Epidermal melanocyte (primary cell): Measurements from ENCODE around the gene MEF2D.
A peak's percentile ranks its signal among the peaks of the same experiment; 100 is the strongest.

Experiments
- DNase-seq: peaks from one replicate; pipeline ENCODE4 v3.0.0; 2011; ENCODE audit warnings: low spot score; ENCODE audit not compliant: insufficient read length

The MEF2D gene

GRCh38 chr1:156500793-156501506, 375 bp upstream of the MEF2D start:
- DNase-seq: peak; percentile 90

- DNase-seq: no peak
These were observed 583 bp downstream of the MEF2D start for GRCh38 chr1:156499842-156500542.

DNA sequence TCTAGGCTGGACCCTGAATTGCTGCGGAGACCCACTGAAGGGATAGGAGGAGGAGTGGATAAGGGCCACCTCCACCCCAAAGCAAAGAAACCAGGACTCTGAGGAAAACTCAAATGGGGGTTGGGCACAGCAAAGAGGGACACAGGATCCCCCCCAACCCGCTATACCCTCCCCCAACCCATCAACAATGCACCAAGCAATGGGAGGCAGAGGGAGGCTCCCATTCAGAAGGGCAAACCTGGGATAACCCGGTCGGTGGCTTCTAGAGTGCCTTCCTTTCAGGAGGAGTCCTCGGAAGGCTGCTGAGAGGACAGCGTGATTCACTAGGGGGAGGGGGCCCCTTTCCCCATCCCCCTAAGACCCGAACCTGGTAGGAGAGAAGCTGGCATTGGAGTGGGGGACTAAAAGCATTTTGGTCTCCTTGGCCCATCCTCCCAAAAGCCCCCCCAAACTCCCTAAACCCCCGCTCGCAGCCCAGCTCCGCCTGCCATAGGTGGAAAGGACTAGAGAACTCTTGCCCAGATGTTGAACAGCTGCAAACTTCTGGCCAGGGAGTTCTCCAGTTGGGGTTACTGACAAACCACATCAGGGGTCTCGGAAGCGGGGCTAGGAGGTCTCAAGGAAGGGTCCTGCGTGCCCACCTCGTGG, 1.3 kb downstream of the MEF2D start:
- no peak for DNase-seq

GRCh38 chr1:156498432-156499193, 2.0 kb downstream of the MEF2D start:
- DNase-seq: no peak

DNA sequence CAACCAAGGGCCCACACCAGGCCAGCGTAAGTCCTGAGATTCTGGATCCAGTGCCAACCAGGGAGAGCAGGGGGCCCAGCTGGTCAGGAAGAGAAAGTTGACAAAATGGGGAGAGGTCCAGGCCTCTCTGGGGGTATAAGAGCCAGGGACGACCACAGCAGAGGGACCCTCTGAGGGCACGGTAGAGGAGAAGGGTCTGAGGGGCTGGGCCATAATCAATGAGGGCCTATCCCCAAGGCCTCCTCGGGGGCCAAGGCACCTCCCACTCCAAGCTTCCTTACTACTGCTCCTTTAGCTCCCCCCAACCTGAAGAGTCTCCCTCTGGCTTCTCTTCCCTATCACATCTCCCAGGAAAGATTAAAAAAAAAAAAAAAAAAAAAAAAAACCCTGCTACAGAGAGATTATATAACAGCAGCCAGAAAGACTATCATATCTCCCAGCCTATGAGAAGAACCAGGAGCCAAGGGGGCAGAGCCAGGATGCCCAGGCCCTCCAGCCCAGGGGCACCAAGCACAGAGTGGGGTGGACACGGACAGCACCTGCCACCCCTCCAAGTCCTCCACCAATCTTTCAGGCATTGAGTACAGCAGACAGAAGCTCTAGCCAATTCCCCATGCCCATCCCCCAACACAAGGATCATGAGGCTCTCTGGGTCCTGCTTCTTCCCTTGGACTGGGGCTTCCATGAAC, 2.7 kb downstream of the MEF2D start:
- DNase-seq: no peak

DNA sequence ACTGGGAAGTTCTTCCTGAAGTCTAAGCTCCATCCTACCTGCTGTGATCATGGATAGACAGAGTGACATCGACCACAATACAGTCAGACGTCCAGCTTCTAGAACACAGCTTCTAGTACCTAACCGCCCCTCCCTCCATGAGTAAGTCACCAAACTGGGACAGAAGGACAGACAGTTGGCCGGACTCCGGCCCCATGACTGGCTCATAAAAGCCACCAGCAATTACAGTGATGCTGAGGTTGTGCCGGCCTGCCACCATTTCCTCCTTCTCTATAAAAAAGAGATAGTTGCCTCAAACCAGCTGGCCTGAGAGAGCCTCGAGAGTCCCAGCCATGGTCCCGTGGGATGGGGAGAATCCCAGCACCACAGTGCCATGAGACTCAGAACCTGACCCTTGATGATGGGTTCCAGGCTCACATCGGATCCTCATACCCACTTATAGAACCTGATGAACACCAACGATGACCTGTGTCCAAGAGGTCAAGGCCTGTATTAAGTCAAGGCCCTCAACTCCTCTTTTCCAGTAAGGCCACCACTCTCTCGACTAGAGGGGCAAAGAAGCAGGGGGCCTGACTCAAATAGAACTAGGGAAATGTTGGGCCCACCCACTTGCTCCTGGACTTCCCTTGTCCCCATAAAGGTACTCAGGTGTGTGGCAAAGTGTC, 3.4 kb downstream of the MEF2D start:
- no peak for DNase-seq

DNA sequence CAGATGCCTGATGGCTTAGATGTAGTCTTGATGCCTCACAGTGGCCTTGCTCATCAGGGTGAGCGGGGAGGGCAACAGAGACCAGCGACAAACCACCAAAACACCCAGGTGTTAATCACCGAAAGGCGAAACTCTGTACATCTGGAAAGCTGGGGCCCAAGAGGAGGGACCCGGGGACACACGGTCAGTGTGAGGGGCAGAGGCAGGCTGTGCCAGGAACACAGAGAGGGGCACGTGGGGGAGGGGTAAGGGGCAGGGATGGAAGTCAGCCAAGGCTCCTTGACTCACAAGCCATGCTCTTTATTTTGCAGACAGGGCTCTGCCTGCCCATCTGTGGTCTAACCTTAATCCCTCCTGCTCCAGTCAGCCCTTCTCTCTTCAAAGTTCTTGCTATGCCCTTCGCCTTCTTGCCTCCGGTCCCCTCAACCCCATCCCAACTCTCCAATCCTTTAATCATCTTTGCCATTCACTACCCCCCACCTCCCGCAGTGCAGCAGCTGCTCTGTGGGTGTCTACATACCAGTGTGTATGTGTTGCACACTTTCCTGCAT, 4.3 kb downstream of the MEF2D start:
- DNase-seq: no peak

GRCh38 chr1:156495401-156496140, 5.0 kb downstream of the MEF2D start:
- no peak for DNase-seq

DNA sequence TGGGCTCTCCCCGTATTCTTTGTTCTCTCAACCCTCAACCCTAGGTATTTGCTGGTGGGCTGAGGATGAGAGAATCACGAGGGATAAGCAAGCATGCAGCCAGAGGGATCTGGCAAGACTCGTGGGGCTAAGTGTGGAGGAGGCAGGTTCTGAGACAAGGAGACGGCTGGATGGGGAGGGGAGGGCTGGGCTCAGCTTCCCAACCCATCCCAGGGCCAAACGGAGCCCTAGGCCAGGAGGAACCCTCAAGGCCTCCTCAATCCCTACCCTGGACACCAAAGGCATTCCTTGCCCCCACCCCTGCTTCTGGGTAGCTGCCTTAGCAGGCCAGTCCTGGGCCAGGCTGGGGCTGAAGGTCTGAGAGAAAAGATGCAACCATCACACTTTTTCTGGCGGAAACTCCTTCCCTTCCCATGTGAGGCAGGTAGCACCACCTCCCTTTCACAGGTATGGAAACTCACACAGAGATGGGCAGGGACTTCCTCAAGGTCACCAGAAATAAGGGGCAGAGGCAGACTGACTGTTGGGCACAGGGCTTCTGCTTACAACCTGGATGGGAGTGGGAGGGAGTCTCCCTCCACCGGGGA, 6.2 kb downstream of the MEF2D start:
- DNase-seq: no peak

GRCh38 chr1:156493742-156494141, 6.8 kb downstream of the MEF2D start:
- no peak for DNase-seq

DNA sequence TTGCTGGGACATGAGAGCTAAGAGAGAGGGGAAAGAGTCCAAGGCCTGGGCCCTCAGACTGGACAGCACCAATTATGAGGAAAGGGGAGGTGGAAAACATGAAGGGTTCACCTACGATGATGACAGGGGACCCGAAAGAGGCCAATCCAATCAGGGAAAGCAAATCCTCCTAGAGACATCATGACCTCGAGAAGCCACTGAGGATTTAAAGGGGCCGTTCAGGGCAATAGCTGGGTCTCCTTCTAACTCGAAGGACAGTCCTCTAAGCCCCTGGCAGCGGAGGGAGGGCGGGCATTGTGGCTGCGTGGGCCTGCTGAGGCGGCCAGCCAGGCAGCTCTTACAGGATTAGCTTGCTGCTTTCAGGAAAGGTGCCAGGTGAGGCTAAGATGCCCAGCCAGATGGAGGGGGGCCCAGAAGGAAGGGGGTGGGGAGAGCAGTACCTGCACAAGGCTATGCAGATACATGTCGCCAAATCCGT, 7.4 kb downstream of the MEF2D start:
- no peak for DNase-seq

DNA sequence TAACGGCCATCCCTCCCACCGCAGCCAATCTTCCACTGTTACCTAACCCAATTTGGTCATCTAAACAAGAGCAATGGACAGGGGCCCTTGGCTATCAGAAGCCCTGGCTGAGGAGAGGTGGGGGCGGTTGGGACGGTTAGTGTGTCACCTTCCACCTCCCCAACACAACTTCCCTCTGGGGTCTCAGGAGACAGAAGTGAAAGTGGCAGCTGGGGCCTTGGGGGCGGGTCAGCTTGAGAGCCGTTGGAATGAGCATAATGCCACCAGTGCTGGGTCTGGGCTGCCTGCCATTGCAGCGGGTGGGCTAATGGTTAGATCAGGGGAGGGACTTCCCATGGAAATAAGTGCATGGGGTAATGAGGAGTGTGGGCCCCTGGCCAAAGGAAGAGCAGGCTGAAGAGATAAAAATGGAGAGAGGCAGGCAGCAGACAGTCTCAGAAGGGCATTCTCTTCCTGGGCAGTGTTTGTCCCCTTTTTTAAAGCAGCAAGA, 7.9 kb downstream of the MEF2D start:
- DNase-seq: no peak

- DNase-seq: no peak
These were observed 8.5 kb downstream of the MEF2D start for GRCh38 chr1:156492013-156492590.

GRCh38 chr1:156491151-156491949, 9.2 kb downstream of the MEF2D start:
- DNase-seq: no peak

- no peak for DNase-seq
These were observed 10.1 kb downstream of the MEF2D start for GRCh38 chr1:156490401-156491032.

DNA sequence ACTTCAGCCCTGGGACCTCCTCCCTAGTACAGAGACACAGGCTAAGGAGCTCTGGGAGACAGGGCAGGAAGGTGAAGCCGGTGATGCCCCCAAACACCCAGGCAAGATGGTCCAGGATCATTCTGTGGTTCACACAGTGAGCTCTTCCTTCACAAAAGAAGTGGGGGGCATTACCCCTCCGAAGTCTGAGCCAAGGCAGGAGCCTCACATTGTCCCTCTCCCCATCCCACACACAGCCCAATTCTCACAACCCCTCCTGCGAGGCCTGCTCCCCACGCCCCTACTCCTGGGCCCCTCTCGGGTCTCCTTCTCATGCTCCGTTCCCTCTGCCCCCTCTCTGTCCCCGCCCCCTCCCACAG, 10.7 kb downstream of the MEF2D start:
- DNase-seq: no peak

DNA sequence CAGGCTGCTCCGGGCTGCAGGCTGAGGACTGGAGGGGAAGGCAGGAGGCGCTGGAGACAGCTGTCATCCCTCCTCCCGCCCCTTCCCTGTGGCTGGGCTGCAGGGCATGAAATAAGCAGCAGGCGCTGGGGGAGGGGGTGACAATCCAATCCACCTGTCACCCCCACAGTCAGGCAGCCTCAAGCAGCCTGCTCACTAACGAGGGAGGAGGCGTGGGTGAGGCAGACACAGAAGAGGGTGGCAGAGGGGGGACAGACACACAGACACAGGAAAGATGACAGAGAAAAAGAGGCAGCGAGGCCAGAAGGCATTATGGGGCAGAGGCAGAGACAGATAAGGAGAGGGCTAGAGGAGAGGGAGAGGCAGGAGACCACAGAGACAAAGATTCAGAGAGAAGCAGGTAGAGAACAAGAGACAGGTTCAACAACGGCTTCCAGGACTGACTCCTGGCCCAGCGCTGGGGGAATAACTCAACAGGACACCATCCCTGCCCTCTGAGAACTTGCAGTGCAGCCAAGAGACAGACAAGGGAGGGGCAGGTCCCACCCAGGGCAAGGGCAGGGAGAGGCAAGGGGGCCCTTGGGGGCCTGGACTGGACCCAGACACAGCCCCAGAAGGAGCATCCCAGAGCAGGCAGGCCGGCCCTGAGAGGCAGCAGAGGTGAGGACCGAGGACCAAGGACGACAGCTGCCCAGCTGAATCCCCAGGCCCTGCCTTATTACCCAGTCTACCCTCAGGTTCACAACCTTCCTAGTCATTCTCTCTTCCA, 11.2 kb downstream of the MEF2D start:
- DNase-seq: no peak
